GM21825 (cell line): ENCODE data around the gene SATL1.
"Not testable (repeated sequence)": the region's sequence is repeated elsewhere in the genome, so short reads cannot be mapped to it uniquely, and the experiment has no call there.

Experiments used
- ATAC-seq: cut with Tn5 transposase; IDR thresholded peaks from one replicate; pipeline ENCODE4 v1.9.1; 2021; ENCODE audit warnings: mild to moderate bottlenecking, moderate library complexity; ENCODE audit not compliant: unreplicated experiment

The SATL1 gene

DNA sequence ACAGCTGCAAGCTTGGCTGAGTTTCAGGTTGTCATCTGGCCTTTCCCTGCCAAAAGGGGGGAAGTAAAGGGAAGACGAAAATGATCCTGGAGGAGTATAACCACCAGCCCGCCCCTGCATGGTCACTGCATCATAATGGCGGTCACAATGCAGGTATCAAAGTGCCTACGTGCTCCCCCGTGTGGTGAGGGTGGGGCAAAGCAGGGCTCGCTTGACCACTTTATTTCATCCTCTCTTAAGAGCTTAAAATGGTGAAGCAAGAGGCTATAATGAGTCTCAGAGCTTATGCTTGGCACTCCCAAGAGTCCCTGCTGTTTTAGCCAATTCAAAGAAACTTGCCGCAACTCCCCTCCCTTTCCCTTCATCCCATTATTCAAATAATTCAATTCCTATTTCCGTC, 134.3 kb downstream of the SATL1 start:
- ATAC-seq: peak; percentile 65

GRCh38 chrX:85108165-85108564, 135.4 kb downstream of the SATL1 start:
- no peak for ATAC-seq

GRCh38 chrX:85107407-85107806, 136.2 kb downstream of the SATL1 start:
- no peak for ATAC-seq

DNA sequence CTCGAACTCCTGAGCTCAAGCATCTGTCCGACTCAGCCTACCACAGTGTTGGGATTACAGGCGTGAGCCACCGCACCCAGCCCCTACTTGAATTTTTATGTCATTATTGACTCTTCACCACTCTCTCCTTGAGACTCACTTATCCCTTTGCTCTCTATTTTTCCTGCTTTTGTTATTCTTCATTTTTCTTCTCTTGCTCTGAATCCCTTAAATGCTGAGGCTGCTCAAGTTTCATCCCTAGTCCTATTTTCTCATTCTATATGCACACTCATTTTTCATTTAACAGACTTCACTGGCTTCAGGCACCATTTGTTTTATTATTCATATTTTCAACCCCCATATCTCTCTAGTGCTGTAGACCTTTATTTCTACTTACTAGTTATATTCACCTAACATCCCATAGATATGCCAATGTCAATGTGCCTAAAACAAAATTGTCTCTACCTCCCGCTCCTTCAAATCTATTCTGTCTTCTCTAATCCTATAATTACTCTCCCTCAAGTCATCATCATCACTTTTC, 154.2 kb downstream of the SATL1 start:
- no peak for ATAC-seq

- ATAC-seq: peak; percentile 91
Observed at GRCh38 chrX:85084770-85085393, 158.7 kb downstream of the SATL1 start.

DNA sequence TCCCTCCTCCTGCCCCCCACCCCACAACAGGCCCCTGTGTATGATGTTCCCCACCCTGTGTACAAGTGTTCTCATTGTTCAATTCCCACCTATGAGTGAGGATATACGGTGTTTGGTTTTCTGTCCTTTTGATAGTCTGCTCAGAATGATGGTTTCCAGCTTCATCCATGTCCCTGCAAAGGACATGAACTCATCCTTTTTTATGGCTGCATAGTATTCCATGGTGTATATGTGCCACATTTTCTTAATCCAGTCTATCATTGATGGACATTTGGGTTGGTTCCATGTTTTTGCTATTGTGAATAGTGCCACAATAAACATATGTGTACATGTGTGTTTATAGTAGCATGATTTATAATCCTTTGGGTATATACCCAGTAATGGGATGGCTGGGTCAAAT, 166.3 kb downstream of the SATL1 start:
- ATAC-seq: not testable (repeated sequence)

- no peak for ATAC-seq
Observed at GRCh38 chrX:85065512-85066198, 177.9 kb downstream of the SATL1 start.

DNA sequence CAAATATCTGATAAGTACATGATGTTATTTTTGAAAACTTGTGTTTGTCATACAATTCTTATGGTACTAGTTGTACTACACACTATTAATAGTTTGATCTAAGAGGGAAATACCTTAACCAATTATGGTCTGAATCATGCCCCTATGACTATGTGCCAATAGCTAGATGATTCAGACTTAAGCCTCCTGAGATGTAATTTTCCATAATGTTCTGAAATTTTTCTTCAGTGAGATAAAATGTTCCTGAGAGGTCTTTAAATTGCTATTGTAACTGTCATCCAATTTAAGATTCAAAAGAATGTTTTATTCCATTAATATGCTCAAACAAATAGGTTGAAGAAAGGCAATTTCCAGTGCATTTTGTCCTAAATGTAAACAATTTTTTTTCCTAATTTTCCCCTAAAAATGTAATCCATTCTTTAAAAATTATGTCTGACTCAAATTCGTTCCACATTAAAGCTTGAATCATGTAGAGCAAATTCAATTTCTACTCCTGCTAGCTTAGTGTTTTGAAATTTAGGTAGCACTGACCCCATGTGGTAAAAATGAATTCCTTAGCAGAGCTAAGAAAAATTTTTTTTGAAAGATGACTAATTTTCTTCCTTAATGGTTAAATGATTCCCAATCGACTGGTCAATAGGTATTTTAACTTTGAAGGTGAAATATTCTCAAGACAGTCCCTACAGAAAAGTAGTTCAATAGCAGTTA, 190.8 kb downstream of the SATL1 start:
- no peak for ATAC-seq

DNA sequence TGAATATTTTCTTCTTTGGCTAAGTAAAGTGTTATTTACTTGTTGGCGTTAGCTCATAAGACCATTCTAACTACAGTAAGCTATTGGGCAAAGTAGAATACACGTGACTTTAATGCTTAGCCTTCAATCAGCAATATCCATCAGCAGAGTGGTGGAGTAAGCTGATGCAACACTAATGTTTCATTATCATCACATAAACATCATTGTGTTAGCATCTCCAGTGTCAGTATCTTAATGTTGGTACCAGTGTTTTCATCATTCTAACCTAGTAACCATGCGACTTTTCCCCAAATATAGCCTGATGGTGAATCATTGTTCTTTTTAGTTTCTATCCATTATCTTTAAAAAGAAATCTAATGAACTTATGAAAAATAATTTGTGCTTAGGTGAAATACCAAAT, 191.4 kb downstream of the SATL1 start:
- no peak for ATAC-seq

- no peak for ATAC-seq
Observed at GRCh38 chrX:85051627-85052026, 192.0 kb downstream of the SATL1 start.
